HEK293 (cell line): ENCODE results near the gene OR8H1.

Source experiments
- CTCF ChIA-PET: fragments of 350-600 bp; formaldehyde crosslinking; extraction: SDS; loops from one replicate; lab custom pipeline; 2021; ENCODE audit warnings: antibody characterized with exemption; lab: Yijun Ruan, JAX
- POLR2A ChIA-PET: fragments of 300-600 bp; formaldehyde crosslinking; extraction: SDS; loops from one replicate; lab custom pipeline; 2020; ENCODE audit warnings: antibody characterized with exemption, inconsistent platforms; lab: Yijun Ruan, JAX
- H3K27ac ChIP-seq: fragments of 200-500 bp; sonication (Bioruptor generic); 2 replicates; pipeline ENCODE4 v1.5.1; 2014; ENCODE audit warnings: low read depth, low read length, control low read depth, inconsistent platforms; ENCODE audit errors: extremely low read depth
- H3K36me3 ChIP-seq, 2 experiments: fragments of 200-500 bp in 1 of 2; sonication (Bioruptor generic) in 1 of 2; 1 replicate in 1 of 2; 2 replicates in 1 of 2; pipeline ENCODE4 v1.5.1; 2014 to 2017; ENCODE audit warnings: inconsistent platforms in 2 of 2, low read length in 2 of 2; ENCODE audit not compliant: control insufficient read depth in 2 of 2, insufficient read depth in 1 of 2
- H3K4me1 ChIP-seq: fragments of 200-500 bp; sonication (Bioruptor generic); 2 replicates; pipeline ENCODE4 v1.5.1; 2014; ENCODE audit warnings: mild to moderate bottlenecking, low read length, inconsistent platforms; ENCODE audit not compliant: control insufficient read depth, insufficient read depth
- H3K4me3 ChIP-seq: 2 replicates; pipeline ENCODE4 v1.5.1; 2011; ENCODE audit warnings: low read depth, mild to moderate bottlenecking, control low read depth, low read length, moderate library complexity
- H3K9me3 ChIP-seq: fragments of 200-500 bp; sonication (Bioruptor generic); 2 replicates; pipeline ENCODE4 v1.5.1; 2014; ENCODE audit warnings: low read depth, low read length, inconsistent platforms; ENCODE audit not compliant: control insufficient read depth, insufficient read depth
- SP7 ChIP-seq: fragments of 450-650 bp; formaldehyde crosslinking; IDR thresholded peaks from 2 replicates; pipeline ENCODE4 v1.5.1; 2016; ENCODE audit warnings: missing biosample characterization, missing genetic modification characterization
- ZBTB17 ChIP-seq: fragments of 450-650 bp; formaldehyde crosslinking; IDR thresholded peaks from 2 replicates; pipeline ENCODE4 v1.5.1; 2016; ENCODE audit warnings: missing biosample characterization, missing genetic modification characterization
- ZNF23 ChIP-seq: fragments of 450-650 bp; formaldehyde crosslinking; IDR thresholded peaks from 2 replicates; pipeline ENCODE4 v1.5.1; 2016; ENCODE audit warnings: missing biosample characterization, missing genetic modification characterization, borderline replicate concordance
- ZNF449 ChIP-seq: fragments of 450-650 bp; formaldehyde crosslinking; IDR thresholded peaks from 2 replicates; pipeline ENCODE4 v1.5.1; 2017; ENCODE audit warnings: missing biosample characterization, mild to moderate bottlenecking, missing genetic modification characterization, moderate library complexity
- ZNF48 ChIP-seq: fragments of 450-650 bp; formaldehyde crosslinking; IDR thresholded peaks from 2 replicates; pipeline ENCODE4 v1.5.1; 2016; ENCODE audit warnings: missing biosample characterization, missing genetic modification characterization
- ZNF510 ChIP-seq: fragments of 450-650 bp; formaldehyde crosslinking; IDR thresholded peaks from 2 replicates; pipeline ENCODE4 v1.5.1; 2018; ENCODE audit warnings: mild to moderate bottlenecking, missing genetic modification characterization, missing biosample characterization; ENCODE audit not compliant: insufficient replicate concordance
- ZNF518A ChIP-seq: fragments of 450-650 bp; formaldehyde crosslinking; conservative IDR thresholded peaks from 2 replicates; pipeline ENCODE4 v1.5.1; 2016; ENCODE audit warnings: low read depth, missing biosample characterization, missing genetic modification characterization
- ZNF629 ChIP-seq: fragments of 450-650 bp; formaldehyde crosslinking; IDR thresholded peaks from 2 replicates; pipeline ENCODE4 v1.5.1; 2017; ENCODE audit warnings: missing biosample characterization, missing genetic modification characterization
- ZNF677 ChIP-seq: fragments of 450-650 bp; IDR thresholded peaks from 2 replicates; pipeline ENCODE4 v1.5.0; 2018; ENCODE audit warnings: missing biosample characterization, mild to moderate bottlenecking, missing genetic modification characterization, moderate library complexity
- ZSCAN5A ChIP-seq: fragments of 450-650 bp; formaldehyde crosslinking; IDR thresholded peaks from 2 replicates; pipeline ENCODE4 v1.5.1; 2016; ENCODE audit warnings: missing biosample characterization, missing genetic modification characterization
- ZXDB ChIP-seq: fragments of 450-650 bp; formaldehyde crosslinking; IDR thresholded peaks from 2 replicates; pipeline ENCODE4 v1.5.1; 2016; ENCODE audit warnings: missing biosample characterization, missing genetic modification characterization

The OR8H1 gene

GRCh38 chr11:56271092-56271491 lies 21.0 kb downstream of the OR8H1 start:
- H3K9me3 ChIP-seq = no peaks in the 10 kb centered on the region
- no peak overlapping the region for H3K27ac ChIP-seq
- H3K36me3 ChIP-seq = no peaks in the 10 kb centered on the region
- CTCF ChIA-PET = interaction anchor here (0.7 kb wide), 2 partner anchors 8 to 53 kb away, joined by 3 to 4 read pairs; no protein-coding TSS in a partner anchor
- POLR2A ChIA-PET = no interaction called here
- TF ChIP-seq ZNF677 (tag by site-specific recombination) = no peak
- no peak for TF ChIP-seq ZNF23 (tag by site-specific recombination)
- TF ChIP-seq ZNF518A (tag by site-specific recombination) = no peak
- no peak for TF ChIP-seq ZNF48 (tag by site-specific recombination)
- TF ChIP-seq ZNF510 = no peak
- no peak for TF ChIP-seq ZNF449 (tag by site-specific recombination)
- TF ChIP-seq ZNF629 = no peak
- H3K4me1 ChIP-seq = no peaks in the 10 kb centered on the region
- H3K4me3 ChIP-seq = no peak overlapping the region

GRCh38 chr11:56251954-56252353 lies 40.1 kb downstream of the OR8H1 start, which contains the start of gene OR5T3:
OR5T3 (plus strand) TSS chr11:56252254; CDS start chr11:56252254, 0 bp downstream.
- Histone ChIP-seq H3K4me3 (no peak within 1 kb of the TSS), H3K4me1 (no peaks in the 10 kb centered on the region), H3K27ac (no peak within 1 kb of the TSS), H3K9me3 (no peaks in the 10 kb centered on the region), H3K36me3 (no peaks in the 10 kb centered on the region)
- CTCF ChIA-PET = no interaction called here
- TF ChIP-seq SP7 (no peak), ZXDB (no peak), ZSCAN5A (tag by site-specific recombination) (no peak), ZBTB17 (tag by site-specific recombination) (no peak)
- POLR2A ChIA-PET = no interaction called here
